H1 (cell line): ENCODE results near the gene ELAVL1. TPM values are rescaled to one million over a fixed set of nuclear protein-coding genes. Genes with fewer than 3 reads are reported as not detected.
A peak's percentile ranks its signal among the peaks of the same experiment; 100 is the strongest.

ENCODE experiments used
- CTCF ChIA-PET: fragments of 300-600 bp; sonication (Branson Sonifier 250); formaldehyde crosslinking; loops from one replicate; lab custom pipeline; 2021; ENCODE audit not compliant: partially characterized antibody; lab: Charles Lee
- POLR2A ChIA-PET: fragments of 300-600 bp; sonication (Branson Sonifier 250); formaldehyde crosslinking; loops from one replicate; lab custom pipeline; 2021; ENCODE audit warnings: inconsistent platforms; ENCODE audit not compliant: partially characterized antibody; lab: Charles Lee
- DNase-seq, 2 experiments: peaks; one replicate each; pipeline versions ENCODE4 v3.0.0 to v3.0.0-alpha.2; 2010 to 2022; ENCODE audit warnings: low spot score in 2 of 2, low read depth in 1 of 2, mixed read lengths in 1 of 2
- FAIRE-seq: peaks from 2 replicates; lab custom pipeline; 2011; peaks lifted over from hg19 to GRCh38; lab: Jason Lieb, UNC
- H2AFZ ChIP-seq: 2 replicates; pipeline ENCODE4 v1.8.1; 2012; ENCODE audit warnings: low read length, inconsistent platforms
- H2AK5ac ChIP-seq: 2 replicates; pipeline ENCODE4 v1.6.1; 2013; ENCODE audit warnings: low read depth, low read length
- H2BK120ac ChIP-seq: replicated peaks from 2 replicates; pipeline ENCODE3; 2013; ENCODE audit warnings: low read depth, low read length, inconsistent platforms
- H2BK12ac ChIP-seq: 2 replicates; pipeline ENCODE4 v1.6.1; 2013; ENCODE audit warnings: low read depth, low read length
- H2BK15ac ChIP-seq: 2 replicates; pipeline ENCODE4 v1.6.1; 2013; ENCODE audit warnings: low read length
- H2BK20ac ChIP-seq: 2 replicates; pipeline ENCODE4 v1.6.1; 2013; ENCODE audit warnings: low read length
- H2BK5ac ChIP-seq: 2 replicates; pipeline ENCODE4 v1.6.1; 2013; ENCODE audit warnings: low read depth, low read length
- H3K14ac ChIP-seq: 2 replicates; pipeline ENCODE4 v1.6.1; 2013; ENCODE audit warnings: inconsistent platforms; ENCODE audit not compliant: insufficient read length
- H3K18ac ChIP-seq: 2 replicates; pipeline ENCODE4 v1.6.1; 2013; ENCODE audit warnings: low read length; ENCODE audit errors: extremely low read depth
- H3K23ac ChIP-seq: 2 replicates; pipeline ENCODE4 v1.6.1; 2013; ENCODE audit warnings: inconsistent platforms; ENCODE audit not compliant: insufficient read length
- H3K23me2 ChIP-seq: 2 replicates; pipeline ENCODE4 v1.6.1; 2013; ENCODE audit warnings: low read depth, low read length
- H3K27ac ChIP-seq: 2 replicates; pipeline ENCODE4 v1.6.1; 2011; ENCODE audit warnings: low read depth, low read length, inconsistent platforms
- H3K27me3 ChIP-seq, 4 experiments: replicated peaks in 1 of 4; 1 replicate in 1 of 4; 2 replicates in 3 of 4; pipeline versions ENCODE4 v1.6.1 to v1.8.1; 2011 to 2013; ENCODE audit warnings: low read length in 3 of 4, mild to moderate bottlenecking in 3 of 4, inconsistent platforms in 2 of 4, mixed read lengths in 2 of 4, moderate library complexity in 1 of 4; ENCODE audit not compliant: control insufficient read depth in 3 of 4, insufficient read depth in 3 of 4; ENCODE audit errors: extremely low read depth in 1 of 4
- H3K36me3 ChIP-seq, 4 experiments: 2 replicates each; pipeline versions ENCODE4 v1.6.1 to v1.8.1; 2011 to 2013; ENCODE audit warnings: mild to moderate bottlenecking in 4 of 4, low read length in 3 of 4, moderate library complexity in 2 of 4, control low read depth in 1 of 4, inconsistent platforms in 1 of 4; ENCODE audit not compliant: insufficient read depth in 4 of 4, control insufficient read depth in 2 of 4
- H3K4ac ChIP-seq: replicated peaks from 2 replicates; pipeline ENCODE3; 2013; ENCODE audit warnings: low read length, low read depth, mixed read lengths, inconsistent platforms; ENCODE audit not compliant: insufficient read length
- H3K4me1 ChIP-seq, 4 experiments: replicated peaks in 1 of 4; 1 replicate in 1 of 4; 2 replicates in 3 of 4; pipeline versions ENCODE4 v1.6.1 to v1.8.1; 2011 to 2013; ENCODE audit warnings: low read length in 3 of 4, inconsistent platforms in 2 of 4, mixed read lengths in 1 of 4; ENCODE audit not compliant: insufficient read depth in 4 of 4, control insufficient read depth in 3 of 4
- H3K4me2 ChIP-seq, 2 experiments: 2 replicates each; pipeline versions ENCODE4 v1.6.1 to v1.8.1; 2011 to 2013; ENCODE audit warnings: low read depth in 2 of 2, low read length in 2 of 2, control low read depth in 1 of 2, inconsistent platforms in 1 of 2, mild to moderate bottlenecking in 1 of 2; ENCODE audit not compliant: insufficient read depth in 1 of 2
- H3K4me3 ChIP-seq, 4 experiments: fragments of 200-600, 300-600 bp in 1 of 4; sonication (generic), shearing (Covaris generic), sonication (Bioruptor Twin) in 1 of 4; 2 replicates each; pipeline versions ENCODE4 v1.5.1 to v1.8.1; 2011 to 2016; ENCODE audit warnings: low read length in 4 of 4, low read depth in 3 of 4, control low read depth in 2 of 4, inconsistent platforms in 2 of 4, mild to moderate bottlenecking in 2 of 4, mixed read lengths in 1 of 4, moderate library complexity in 1 of 4; ENCODE audit not compliant: insufficient read depth in 2 of 4; ENCODE audit errors: extremely low read depth in 1 of 4
- H3K56ac ChIP-seq: replicated peaks from 2 replicates; pipeline ENCODE3; 2013; ENCODE audit warnings: low read depth, mild to moderate bottlenecking, mixed read lengths, low read length, inconsistent platforms; ENCODE audit not compliant: insufficient read length
- H3K79me1 ChIP-seq: 2 replicates; pipeline ENCODE4 v1.6.1; 2013; ENCODE audit warnings: low read depth, low read length, control low read depth
- H3K79me2 ChIP-seq, 2 experiments: 2 replicates each; pipeline versions ENCODE4 v1.6.1 to v1.8.1; 2012 to 2013; ENCODE audit warnings: low read length in 2 of 2, mild to moderate bottlenecking in 2 of 2, inconsistent platforms in 1 of 2; ENCODE audit not compliant: insufficient read depth in 2 of 2, control insufficient read depth in 1 of 2
- H3K9ac ChIP-seq, 4 experiments: replicated peaks in 1 of 4; 1 replicate in 1 of 4; 2 replicates in 3 of 4; pipeline versions ENCODE4 v1.6.1 to v1.8.1; 2011 to 2013; ENCODE audit warnings: low read depth in 3 of 4, low read length in 3 of 4, control low read depth in 2 of 4, mild to moderate bottlenecking in 2 of 4, moderate library complexity in 2 of 4, inconsistent platforms in 1 of 4; ENCODE audit errors: extremely low read depth in 1 of 4
- H3K9me3 ChIP-seq, 2 experiments: 2 replicates each; pipeline versions ENCODE4 v1.6.1 to v1.8.1; 2012 to 2013; ENCODE audit warnings: mild to moderate bottlenecking in 2 of 2, moderate library complexity in 2 of 2, control low read depth in 1 of 2, inconsistent platforms in 1 of 2, low read depth in 1 of 2, low read length in 1 of 2, mixed read lengths in 1 of 2; ENCODE audit not compliant: insufficient read depth in 2 of 2
- H4K20me1 ChIP-seq, 2 experiments: replicated peaks in 1 of 2; 2 replicates each; pipeline versions ENCODE3 to v1.8.1; 2011 to 2013; ENCODE audit warnings: inconsistent platforms in 2 of 2, low read length in 2 of 2, mild to moderate bottlenecking in 1 of 2; ENCODE audit not compliant: insufficient read depth in 2 of 2, control insufficient read depth in 1 of 2
- H4K5ac ChIP-seq: 2 replicates; pipeline ENCODE4 v1.6.1; 2013; ENCODE audit warnings: low read length, low read depth, mixed read lengths, inconsistent platforms; ENCODE audit not compliant: insufficient read length
- H4K8ac ChIP-seq: 2 replicates; pipeline ENCODE4 v1.8.0; 2013; ENCODE audit warnings: mild to moderate bottlenecking, moderate library complexity, low read length, inconsistent platforms; ENCODE audit not compliant: insufficient read depth; ENCODE audit errors: extremely low read depth
- H4K91ac ChIP-seq: replicated peaks from 2 replicates; pipeline ENCODE3; 2013; ENCODE audit warnings: low read length, mixed read lengths, inconsistent platforms; ENCODE audit not compliant: insufficient read length
- BACH1 ChIP-seq: IDR thresholded peaks from 2 replicates; pipeline ENCODE4 v1.6.1; 2012; ENCODE audit warnings: low read length, improper control_type of control experiment
- EZH2 ChIP-seq: fragments of 200-600 bp; sonication (generic); IDR thresholded peaks from 2 replicates; pipeline ENCODE4 v1.7.1; 2012; ENCODE audit warnings: low read depth, mild to moderate bottlenecking, moderate library complexity, low read length, inconsistent platforms; ENCODE audit not compliant: severe bottlenecking
- FOSL1 ChIP-seq: IDR thresholded peaks from 2 replicates; pipeline ENCODE4 v1.6.1; 2011; ENCODE audit warnings: mild to moderate bottlenecking, low read depth, low read length, moderate library complexity; ENCODE audit not compliant: insufficient read depth
- PHF8 ChIP-seq: fragments of 200-600 bp; sonication (generic); conservative IDR thresholded peaks from 2 replicates; pipeline ENCODE4 v1.7.1; 2012; ENCODE audit warnings: low read depth, mild to moderate bottlenecking, inconsistent platforms, low read length, moderate library complexity
- WGBS, 2 experiments: shearing (Covaris generic) in 1 of 2; methylation state at CpG; one replicate each; pipeline versions ENCODE4 v1.1.6 to v1.1.7; 2013 to 2015; ENCODE audit warnings: low lambda C conversion rate in 2 of 2, mixed read lengths in 2 of 2, inconsistent platforms in 1 of 2, low coverage in 1 of 2, missing lambda C conversion rate in 1 of 2; ENCODE audit not compliant: insufficient replicate concordance in 2 of 2, insufficient coverage in 1 of 2, insufficient read length in 1 of 2; ENCODE audit errors: extremely low coverage in 1 of 2, missing lambda C conversion rate in 1 of 2; 5-methylcytosine and 5-hydroxymethylcytosine counted together
- polyA plus RNA-seq, 7 experiments: library from polyadenylated mRNA; depleted of rRNA in 3 of 7; stranded (reverse) in 5 of 7; unstranded in 2 of 7; fragments of >200 nt in 5 of 7; fragments of 200-250 nt in 2 of 7; gene quantifications; 1 replicate in 5 of 7; 2 replicates in 1 of 7; 4 replicates in 1 of 7; pipeline versions ENCODE4 v1.2.1 to v1.2.3, GENCODE V29; 2011 to 2013; ENCODE audit warnings: missing spikeins in 2 of 7, mixed read lengths in 2 of 7
- total RNA-seq: library from RNA; stranded (reverse); fragmentation: NEBNext Ultra II Directional; extraction: Animal tissue kit (Norgen Biotek cat#: 25700); gene quantifications from 2 replicates; pipeline ENCODE4 v1.2.1, GENCODE V29; 2021

Gene ELAVL1
- total and polyA plus RNA-seq, 2 of the 8 experiments (the other 6 are each of a cell fraction or from before 2014, with no cell fraction given): 56.7 to 163 TPM

DNA sequence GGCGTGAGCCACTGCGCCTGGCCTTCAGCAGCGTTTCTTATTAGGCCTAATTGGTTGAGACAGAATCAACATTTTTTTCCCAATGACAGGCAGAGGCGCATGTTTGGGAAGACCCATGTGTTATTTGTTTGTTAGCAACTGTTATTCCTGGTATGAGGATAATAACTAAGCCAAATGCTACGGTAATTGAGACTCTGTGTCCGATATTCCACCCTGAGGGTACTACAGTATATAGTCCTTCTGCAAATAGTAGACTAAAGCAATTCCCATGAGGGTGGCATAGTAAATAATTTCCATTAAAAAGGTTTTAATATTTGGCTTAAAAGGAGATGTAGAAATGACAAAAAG, 28.7 kb upstream of the ELAVL1 start:
- no peak overlapping the region for H2BK20ac ChIP-seq
- H3K9ac ChIP-seq: no peak overlapping the region
- H3K27me3 ChIP-seq: no peaks in the 10 kb centered on the region; a peak in 1 of 7 replicates
- DNase-seq: no peak
- ChIA-PET CTCF (interaction anchor here (1.0 kb wide), 1 partner anchor 19 kb away, joined by 3 read pairs; the partner anchor contains the start of gene CCL25), POLR2A (no interaction called here)
- no peak overlapping the region for H3K4me3 ChIP-seq
- no peak overlapping the region for H4K5ac ChIP-seq
- no peak overlapping the region for H2BK15ac ChIP-seq
- no peak overlapping the region for H3K14ac ChIP-seq
- H4K91ac ChIP-seq: no peak overlapping the region
- no peaks in the 10 kb centered on the region for H4K20me1 ChIP-seq
- H2BK120ac ChIP-seq: peak overlapping the region; percentile 78
- H3K23me2 ChIP-seq: no peaks in the 10 kb centered on the region
- no peak for TF ChIP-seq EZH2
- TF ChIP-seq PHF8: no peak
- no peak for TF ChIP-seq BACH1
- TF ChIP-seq FOSL1: no peak
- no peaks in the 10 kb centered on the region for H3K36me3 ChIP-seq
- H3K4ac ChIP-seq: peak overlapping the region; percentile 53
- no peak overlapping the region for H3K56ac ChIP-seq
- H4K8ac ChIP-seq: no peak overlapping the region
- WGBS, 2 experiments: 89% methylated on average over 6 of the region's 6 CpGs; no CpG with 5 or more reads in 1 of the 2 experiments
- H2AFZ ChIP-seq: no peak overlapping the region
- H2BK12ac ChIP-seq: no peak overlapping the region
- no peak overlapping the region for H3K4me2 ChIP-seq
- no peaks in the 10 kb centered on the region for H3K79me1 ChIP-seq
- no peak overlapping the region for H3K27ac ChIP-seq
- no peak overlapping the region for H2BK5ac ChIP-seq
- no peak overlapping the region for H3K18ac ChIP-seq
- no peak overlapping the region for H2AK5ac ChIP-seq
- FAIRE-seq: no peak
- H3K79me2 ChIP-seq: no peaks in the 10 kb centered on the region
- H3K9me3 ChIP-seq: no peaks in the 10 kb centered on the region
- H3K23ac ChIP-seq: no peak overlapping the region
- peaks cover 4 to 14% (median 9%) of the 10 kb centered on the region in 4 experiments for H3K4me1 ChIP-seq
